Activated naive CD4-positive, alpha-beta T cell treated with anti-CD3 and anti-CD28 coated beads, Interleukin-2, amount 50 U/mL, for 72 hours (primary cell): ENCODE results near the gene ANKRD52. TPM values are rescaled to one million over a fixed set of nuclear protein-coding genes. Genes with fewer than 3 reads are reported as not detected.
"Not testable (repeated sequence)": the region's sequence is repeated elsewhere in the genome, so short reads cannot be mapped to it uniquely, and the experiment has no call there.

Source experiments
- ATAC-seq, 2 donors: fragments of 150-1000 bp; cut with Tn5 transposase; 2 replicates each; pipeline ENCODE4 v1.10.0; 2021; ENCODE audit warnings: mild to moderate bottlenecking in 2 of 2, moderate library complexity in 2 of 2
- DNase-seq, 2 donors: peaks; one replicate each; pipeline ENCODE4 v3.0.0; 2021 to 2022; ENCODE audit warnings: low spot score in 2 of 2
- H3K27ac Mint-ChIP-seq, 2 donors: one replicate each; pipeline ENCODE4 v1.8.0; 2022; ENCODE audit warnings: mild to moderate bottlenecking in 2 of 2, mixed read lengths in 2 of 2
- H3K36me3 Mint-ChIP-seq, 2 donors: one replicate each; pipeline ENCODE4 v1.8.0; 2022; ENCODE audit warnings: mixed read lengths in 2 of 2
- H3K9me3 Mint-ChIP-seq, 2 donors: one replicate each; pipeline ENCODE4 v1.8.0; 2022; ENCODE audit warnings: mixed read lengths in 2 of 2
- total RNA-seq, 2 donors: library from RNA; stranded (reverse); gene quantifications; one replicate each; pipeline ENCODE4 v1.2.3, GENCODE V29; 2022

The ANKRD52 gene
- 10 to 100 TPM; 26.4 to 35.8 TPM for total RNA-seq

DNA sequence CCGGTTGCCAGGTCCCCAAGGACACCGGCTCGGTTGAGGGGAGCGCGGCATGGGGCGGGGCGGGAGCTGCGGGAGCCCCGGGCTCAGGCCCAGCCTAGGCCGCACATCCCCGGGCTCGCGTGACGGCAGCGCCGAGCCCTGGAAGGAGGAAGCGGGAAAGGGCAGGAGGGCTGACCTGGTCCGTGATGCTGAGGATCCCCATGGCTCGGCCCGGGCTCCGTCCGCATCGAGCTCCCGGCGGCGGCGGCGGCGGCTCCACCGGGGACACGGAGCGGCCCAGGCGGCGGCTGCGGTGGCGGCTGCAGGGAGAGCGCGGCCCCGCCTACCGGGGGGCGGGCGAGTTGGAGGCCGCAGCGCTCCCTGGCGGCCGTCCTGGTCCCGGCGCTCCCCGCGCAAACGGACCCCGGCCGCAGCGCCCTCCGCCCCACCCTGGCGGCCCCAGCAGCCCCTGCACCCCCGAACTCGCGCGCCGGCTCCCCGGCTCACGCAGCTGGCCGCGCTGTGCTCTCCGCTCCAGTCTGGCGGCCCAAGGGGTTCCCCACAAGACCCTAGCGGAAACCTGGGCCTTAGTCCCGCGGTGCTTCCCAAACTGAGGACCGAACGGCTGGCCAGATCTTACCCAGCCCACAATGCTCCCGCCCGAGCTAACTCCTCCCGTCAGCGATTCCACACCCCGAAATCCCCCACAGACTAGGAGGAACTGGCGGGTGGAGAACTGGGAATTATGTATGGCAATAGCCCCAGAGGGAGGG, at the start of gene ANKRD52:
Gene ANKRD52, minus strand, starts transcription at position 317 of the 752 bp plus-strand sequence. Its CDS starts 115 bp downstream, at position 202.
- no peaks in the 10 kb centered on the region for H3K9me3 Mint-ChIP-seq
- peak within 1 kb of the TSS; percentile 88 for H3K27ac Mint-ChIP-seq
- H3K36me3 Mint-ChIP-seq = peaks cover 0 to 9% of the 10 kb centered on the region in 2 donors
- DNase-seq (peak; percentile 87 to 89), ATAC-seq (peak; percentile 95 to 98)

- H3K27ac Mint-ChIP-seq = no peak overlapping the region
- H3K36me3 Mint-ChIP-seq = peaks cover 0 to 4% of the 10 kb centered on the region in 2 donors
- no peak for DNase-seq
- no peaks in the 10 kb centered on the region for H3K9me3 Mint-ChIP-seq
- no peak for ATAC-seq
Measured at GRCh38 chr12:56307221-56307965, 49.2 kb upstream of the ANKRD52 start.

- DNase-seq = no peak
- ATAC-seq = no peak
- peaks cover 3 to 4% of the 10 kb centered on the region in 2 donors for H3K36me3 Mint-ChIP-seq
Measured at GRCh38 chr12:56304872-56305590, 46.8 kb upstream of the ANKRD52 start.

GRCh38 chr12:56304276-56304675, 46.1 kb upstream of the ANKRD52 start:
- Mint-ChIP-seq H3K36me3 (peaks cover 8 to 11% of the 10 kb centered on the region in 2 donors), H3K9me3 (no peaks in the 10 kb centered on the region), H3K27ac (no peak overlapping the region)
- no peak for ATAC-seq
- no peak for DNase-seq

More at GRCh38 chr12:56304872-56305590, 46.8 kb upstream of the ANKRD52 start:
- no peaks in the 10 kb centered on the region for H3K9me3 Mint-ChIP-seq
- H3K27ac Mint-ChIP-seq = peak overlapping the region in 1 of 2 donors; percentile 42

GRCh38 chr12:56300644-56301464, 42.7 kb upstream of the ANKRD52 start:
- Mint-ChIP-seq H3K9me3 (no peaks in the 10 kb centered on the region), H3K27ac (peak overlapping the region; percentile 92 to 95), H3K36me3 (peaks cover 25 to 37% of the 10 kb centered on the region in 2 donors)
- ATAC-seq (peak in 1 of 2 donors; percentile 2), DNase-seq (no peak)

DNA sequence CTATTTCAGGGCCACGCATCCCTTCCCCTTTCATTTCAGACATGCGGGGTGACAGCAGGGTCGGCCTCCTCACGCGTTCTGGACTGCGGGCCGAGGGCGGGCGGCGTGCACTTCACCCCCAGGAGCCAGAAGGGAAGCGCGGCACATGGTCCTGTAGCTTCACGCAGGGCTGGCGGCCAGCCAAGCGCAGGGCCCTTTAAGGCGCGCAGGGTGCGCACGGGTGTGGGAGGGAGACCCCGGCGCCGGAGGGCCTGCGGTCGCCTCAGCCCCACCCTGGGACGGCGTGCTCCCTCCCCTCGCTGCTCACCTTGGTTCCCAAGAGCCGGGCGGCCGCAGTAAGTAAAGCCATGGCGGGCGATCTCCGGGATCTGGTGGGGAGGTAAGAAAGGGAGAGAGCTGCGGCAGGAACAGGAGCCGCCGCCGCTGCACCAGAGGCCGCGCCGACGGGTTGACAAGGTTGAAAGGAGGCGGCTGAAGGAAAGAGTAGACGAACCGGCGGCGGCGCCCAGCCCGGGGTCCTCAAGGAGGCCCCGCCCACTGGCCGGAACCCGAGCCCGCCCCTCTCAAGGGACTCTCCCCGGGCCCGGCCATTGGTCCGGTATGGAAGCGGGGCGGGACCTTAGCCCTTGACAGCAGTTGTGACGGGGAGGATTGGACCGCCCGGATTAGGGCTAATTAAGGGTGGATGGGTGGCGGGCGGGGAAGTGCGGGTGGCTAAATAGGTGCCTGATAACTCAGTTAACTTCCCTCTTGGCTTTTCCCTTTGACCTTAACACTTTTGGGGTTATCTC, 41.9 kb upstream of the ANKRD52 start, which contains the start of gene CS:
Gene CS, minus strand, starts transcription at position 478 of the 791 bp plus-strand sequence. Its CDS starts 129 bp downstream, at position 349.
- DNase-seq = peak; percentile 95 to 98
- H3K9me3 Mint-ChIP-seq = no peaks in the 10 kb centered on the region
- H3K36me3 Mint-ChIP-seq = peaks cover 25 to 37% of the 10 kb centered on the region in 2 donors
- H3K27ac Mint-ChIP-seq = peak within 1 kb of the TSS; percentile 92 to 95
- peak; percentile 97 to 99 for ATAC-seq

GRCh38 chr12:56299308-56299852, 41.2 kb upstream of the ANKRD52 start:
- H3K27ac Mint-ChIP-seq = peak overlapping the region; percentile 91 to 92
- H3K9me3 Mint-ChIP-seq = no peaks in the 10 kb centered on the region
- ATAC-seq (peak in 1 of 2 donors; percentile 20), DNase-seq (peak in 1 of 2 donors; percentile 23)
- peaks cover 25 to 37% of the 10 kb centered on the region in 2 donors for H3K36me3 Mint-ChIP-seq

GRCh38 chr12:56298828-56299227, 40.6 kb upstream of the ANKRD52 start:
- ATAC-seq (no peak), DNase-seq (no peak)
- Mint-ChIP-seq H3K9me3 (no peaks in the 10 kb centered on the region), H3K36me3 (peaks cover 25 to 37% of the 10 kb centered on the region in 2 donors), H3K27ac (peak overlapping the region; percentile 91 to 92)

DNA sequence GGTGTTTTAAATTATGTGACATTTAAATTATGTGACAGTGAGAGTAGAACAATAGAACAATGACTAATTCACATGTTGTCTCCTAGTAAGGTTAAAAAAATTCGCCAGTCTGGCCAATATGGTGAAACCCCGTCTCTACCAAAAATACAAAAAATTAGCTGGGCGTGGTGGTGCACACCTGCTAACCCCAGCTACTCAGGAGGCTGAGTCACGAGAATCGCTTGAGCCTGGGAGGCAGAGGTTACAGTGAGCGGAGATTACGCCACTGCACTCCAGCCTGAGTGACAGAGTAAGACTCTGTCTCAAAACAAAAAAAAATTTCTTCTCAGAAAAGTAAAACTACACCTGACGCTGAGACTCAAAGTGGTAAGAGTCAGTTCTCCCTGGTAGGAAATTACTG, 39.2 kb upstream of the ANKRD52 start:
- H3K27ac Mint-ChIP-seq = peak overlapping the region in 1 of 2 donors; percentile 92
- no peaks in the 10 kb centered on the region for H3K9me3 Mint-ChIP-seq
- peaks cover 25 to 37% of the 10 kb centered on the region in 2 donors for H3K36me3 Mint-ChIP-seq
- DNase-seq = no peak
- no peak for ATAC-seq

GRCh38 chr12:56296295-56296694, 38.1 kb upstream of the ANKRD52 start:
- Mint-ChIP-seq H3K9me3 (no peaks in the 10 kb centered on the region), H3K36me3 (peaks cover 27 to 41% of the 10 kb centered on the region in 2 donors), H3K27ac (peak overlapping the region in 1 of 2 donors; percentile 68)
- DNase-seq (no peak), ATAC-seq (no peak)

GRCh38 chr12:56293795-56294194, 35.6 kb upstream of the ANKRD52 start:
- ATAC-seq (no peak), DNase-seq (no peak)
- Mint-ChIP-seq H3K9me3 (no peaks in the 10 kb centered on the region), H3K27ac (no peak overlapping the region), H3K36me3 (peaks cover 21 to 34% of the 10 kb centered on the region in 2 donors)

- H3K27ac Mint-ChIP-seq = no peak overlapping the region
- peaks cover 10 to 22% of the 10 kb centered on the region in 2 donors for H3K36me3 Mint-ChIP-seq
- no peak for ATAC-seq
- no peak for DNase-seq
- no peaks in the 10 kb centered on the region for H3K9me3 Mint-ChIP-seq
Measured at GRCh38 chr12:56288705-56289387, 30.7 kb upstream of the ANKRD52 start.

GRCh38 chr12:56286044-56286830, 28.1 kb upstream of the ANKRD52 start:
- Mint-ChIP-seq H3K9me3 (no peaks in the 10 kb centered on the region), H3K27ac (no peak overlapping the region), H3K36me3 (peaks cover 8 to 24% of the 10 kb centered on the region in 2 donors)
- DNase-seq (no peak), ATAC-seq (no peak)

GRCh38 chr12:56284263-56284662, 26.1 kb upstream of the ANKRD52 start:
- H3K27ac Mint-ChIP-seq, ATAC-seq: not testable (repeated sequence)
- peaks cover 9 to 22% of the 10 kb centered on the region in 2 donors for H3K36me3 Mint-ChIP-seq

More at GRCh38 chr12:56284263-56284662, 26.1 kb upstream of the ANKRD52 start:
- DNase-seq, H3K9me3 Mint-ChIP-seq: not testable (repeated sequence)
